HEK293 (cell line): Measurements from ENCODE around the gene ARID1A.

Source experiments
- EGR2 ChIP-seq: fragments of 450-650 bp; formaldehyde crosslinking; IDR thresholded peaks from 2 replicates; pipeline ENCODE4 v1.5.1; 2016; ENCODE audit warnings: low read depth, missing biosample characterization, missing genetic modification characterization
- HOXA7 ChIP-seq: sonication (generic); formaldehyde crosslinking; IDR thresholded peaks from 2 replicates; pipeline ENCODE4 v1.8.1; 2022; ENCODE audit warnings: missing genetic modification reagents, borderline replicate concordance
- HOXC10 ChIP-seq: sonication (generic); formaldehyde crosslinking; IDR thresholded peaks from 2 replicates; pipeline ENCODE4 v1.8.1; 2023; ENCODE audit warnings: mild to moderate bottlenecking, missing genetic modification reagents
- IKZF3 ChIP-seq: fragments of 450-650 bp; IDR thresholded peaks from 2 replicates; pipeline ENCODE4 v1.5.0; 2018; ENCODE audit warnings: missing biosample characterization, mild to moderate bottlenecking, missing genetic modification characterization, moderate library complexity
- KLF8 ChIP-seq: fragments of 450-650 bp; formaldehyde crosslinking; IDR thresholded peaks from 2 replicates; pipeline ENCODE4 v1.5.1; 2016; ENCODE audit warnings: missing biosample characterization, missing genetic modification characterization
- MZF1 ChIP-seq: fragments of 450-650 bp; formaldehyde crosslinking; IDR thresholded peaks from 2 replicates; pipeline ENCODE4 v1.5.1; 2017; ENCODE audit warnings: missing biosample characterization, missing genetic modification characterization, borderline replicate concordance
- SCRT1 ChIP-seq: fragments of 450-650 bp; formaldehyde crosslinking; IDR thresholded peaks from 2 replicates; pipeline ENCODE4 v1.5.1; 2016; ENCODE audit warnings: missing biosample characterization, missing genetic modification characterization, borderline replicate concordance
- SCRT2 ChIP-seq: fragments of 450-650 bp; formaldehyde crosslinking; IDR thresholded peaks from 2 replicates; pipeline ENCODE4 v1.5.1; 2016; ENCODE audit warnings: missing biosample characterization, missing genetic modification characterization
- SP3 ChIP-seq: fragments of 450-650 bp; formaldehyde crosslinking; IDR thresholded peaks from 2 replicates; pipeline ENCODE4 v1.5.1; 2016; ENCODE audit warnings: missing biosample characterization, missing genetic modification characterization
- YY1 ChIP-seq: fragments of 450-650 bp; formaldehyde crosslinking; IDR thresholded peaks from 2 replicates; pipeline ENCODE4 v1.5.1; 2018; ENCODE audit warnings: missing biosample characterization, missing genetic modification characterization
- YY2 ChIP-seq: fragments of 450-650 bp; formaldehyde crosslinking; IDR thresholded peaks from 2 replicates; pipeline ENCODE4 v1.5.1; 2016; ENCODE audit warnings: missing biosample characterization, missing genetic modification characterization
- ZBTB20 ChIP-seq: fragments of 450-650 bp; formaldehyde crosslinking; IDR thresholded peaks from 2 replicates; pipeline ENCODE4 v1.5.1; 2016; ENCODE audit warnings: missing biosample characterization, missing genetic modification characterization
- ZBTB8A ChIP-seq: fragments of 450-650 bp; formaldehyde crosslinking; IDR thresholded peaks from 2 replicates; pipeline ENCODE4 v1.5.1; 2016; ENCODE audit warnings: missing biosample characterization, missing genetic modification characterization
- ZFP37 ChIP-seq: fragments of 450-650 bp; formaldehyde crosslinking; IDR thresholded peaks from 2 replicates; pipeline ENCODE4 v1.5.1; 2016; ENCODE audit warnings: missing biosample characterization, missing genetic modification characterization
- ZFP41 ChIP-seq: fragments of 450-650 bp; formaldehyde crosslinking; IDR thresholded peaks from 2 replicates; pipeline ENCODE4 v1.5.1; 2016; ENCODE audit warnings: missing biosample characterization, missing genetic modification characterization, borderline replicate concordance
- ZNF16 ChIP-seq: fragments of 450-650 bp; formaldehyde crosslinking; IDR thresholded peaks from 2 replicates; pipeline ENCODE4 v1.5.1; 2016; ENCODE audit warnings: low read depth, missing biosample characterization, missing genetic modification characterization
- ZNF354C ChIP-seq: fragments of 450-650 bp; formaldehyde crosslinking; IDR thresholded peaks from 2 replicates; pipeline ENCODE4 v1.5.1; 2016; ENCODE audit warnings: missing biosample characterization, missing genetic modification characterization, low read depth, borderline replicate concordance
- ZNF555 ChIP-seq: fragments of 450-650 bp; formaldehyde crosslinking; conservative IDR thresholded peaks from 2 replicates; pipeline ENCODE4 v1.5.1; 2017; ENCODE audit warnings: missing biosample characterization, mild to moderate bottlenecking, missing genetic modification characterization, inconsistent platforms
- ZNF600 ChIP-seq: fragments of 450-650 bp; formaldehyde crosslinking; IDR thresholded peaks from 2 replicates; pipeline ENCODE4 v1.5.1; 2016; ENCODE audit warnings: missing biosample characterization, missing genetic modification characterization
- ZNF624 ChIP-seq: fragments of 450-650 bp; formaldehyde crosslinking; IDR thresholded peaks from 2 replicates; pipeline ENCODE4 v1.5.1; 2017; ENCODE audit warnings: missing biosample characterization, missing genetic modification characterization
- ZNF701 ChIP-seq: fragments of 450-650 bp; formaldehyde crosslinking; IDR thresholded peaks from 2 replicates; pipeline ENCODE4 v1.5.1; 2016; ENCODE audit warnings: missing biosample characterization, missing genetic modification characterization
- ZNF747 ChIP-seq: fragments of 450-650 bp; formaldehyde crosslinking; IDR thresholded peaks from 2 replicates; pipeline ENCODE4 v1.5.1; 2016; ENCODE audit warnings: missing biosample characterization, missing genetic modification characterization
- ZSCAN16 ChIP-seq: fragments of 450-650 bp; formaldehyde crosslinking; IDR thresholded peaks from 2 replicates; pipeline ENCODE4 v1.5.1; 2016; ENCODE audit warnings: missing biosample characterization, missing genetic modification characterization
- ZXDB ChIP-seq: fragments of 450-650 bp; formaldehyde crosslinking; IDR thresholded peaks from 2 replicates; pipeline ENCODE4 v1.5.1; 2016; ENCODE audit warnings: missing biosample characterization, missing genetic modification characterization
- TF ChIP-seq, protein P1 (sequence below): fragments of 450-650 bp; formaldehyde crosslinking; IDR thresholded peaks from 2 replicates; pipeline ENCODE4 v1.5.1; 2016; ENCODE audit warnings: missing biosample characterization, missing genetic modification characterization, low read depth
- TF ChIP-seq, protein P2 (sequence below): fragments of 450-650 bp; formaldehyde crosslinking; optimal IDR thresholded peaks from 2 replicates; pipeline ENCODE3; 2016; ENCODE audit warnings: missing biosample characterization, mild to moderate bottlenecking, missing genetic modification characterization
- TF ChIP-seq, protein P3 (sequence below): fragments of 450-650 bp; formaldehyde crosslinking; IDR thresholded peaks from 2 replicates; pipeline ENCODE4 v1.5.1; 2016; ENCODE audit warnings: missing biosample characterization, missing genetic modification characterization
- TF ChIP-seq, protein P4 (sequence below): fragments of 450-650 bp; formaldehyde crosslinking; IDR thresholded peaks from 2 replicates; pipeline ENCODE4 v1.5.0; 2017; ENCODE audit warnings: missing biosample characterization, missing genetic modification characterization, borderline replicate concordance
- TF ChIP-seq, protein P5 (sequence below): fragments of 450-650 bp; formaldehyde crosslinking; IDR thresholded peaks from 2 replicates; pipeline ENCODE4 v1.5.1; 2017; ENCODE audit warnings: missing biosample characterization, missing genetic modification characterization
- TF ChIP-seq, protein P6 (sequence below): fragments of 450-650 bp; formaldehyde crosslinking; IDR thresholded peaks from 2 replicates; pipeline ENCODE4 v1.5.1; 2017; ENCODE audit warnings: missing biosample characterization, mild to moderate bottlenecking, missing genetic modification characterization, moderate library complexity

The ARID1A gene

DNA sequence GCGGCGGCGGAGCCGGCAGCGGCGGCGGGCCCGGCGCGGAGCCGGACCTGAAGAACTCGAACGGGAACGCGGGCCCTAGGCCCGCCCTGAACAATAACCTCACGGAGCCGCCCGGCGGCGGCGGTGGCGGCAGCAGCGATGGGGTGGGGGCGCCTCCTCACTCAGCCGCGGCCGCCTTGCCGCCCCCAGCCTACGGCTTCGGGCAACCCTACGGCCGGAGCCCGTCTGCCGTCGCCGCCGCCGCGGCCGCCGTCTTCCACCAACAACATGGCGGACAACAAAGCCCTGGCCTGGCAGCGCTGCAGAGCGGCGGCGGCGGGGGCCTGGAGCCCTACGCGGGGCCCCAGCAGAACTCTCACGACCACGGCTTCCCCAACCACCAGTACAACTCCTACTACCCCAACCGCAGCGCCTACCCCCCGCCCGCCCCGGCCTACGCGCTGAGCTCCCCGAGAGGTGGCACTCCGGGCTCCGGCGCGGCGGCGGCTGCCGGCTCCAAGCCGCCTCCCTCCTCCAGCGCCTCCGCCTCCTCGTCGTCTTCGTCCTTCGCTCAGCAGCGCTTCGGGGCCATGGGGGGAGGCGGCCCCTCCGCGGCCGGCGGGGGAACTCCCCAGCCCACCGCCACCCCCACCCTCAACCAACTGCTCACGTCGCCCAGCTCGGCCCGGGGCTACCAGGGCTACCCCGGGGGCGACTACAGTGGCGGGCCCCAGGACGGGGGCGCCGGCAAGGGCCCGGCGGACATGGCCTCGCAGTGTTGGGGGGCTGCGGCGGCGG is 1.0 kb downstream of the ARID1A start (continued):
- TF ChIP-seq IKZF3 (tag by site-specific recombination): no peak
- no peak for TF ChIP-seq ZXDB (tag by site-specific recombination)
- TF ChIP-seq, protein P1, sequence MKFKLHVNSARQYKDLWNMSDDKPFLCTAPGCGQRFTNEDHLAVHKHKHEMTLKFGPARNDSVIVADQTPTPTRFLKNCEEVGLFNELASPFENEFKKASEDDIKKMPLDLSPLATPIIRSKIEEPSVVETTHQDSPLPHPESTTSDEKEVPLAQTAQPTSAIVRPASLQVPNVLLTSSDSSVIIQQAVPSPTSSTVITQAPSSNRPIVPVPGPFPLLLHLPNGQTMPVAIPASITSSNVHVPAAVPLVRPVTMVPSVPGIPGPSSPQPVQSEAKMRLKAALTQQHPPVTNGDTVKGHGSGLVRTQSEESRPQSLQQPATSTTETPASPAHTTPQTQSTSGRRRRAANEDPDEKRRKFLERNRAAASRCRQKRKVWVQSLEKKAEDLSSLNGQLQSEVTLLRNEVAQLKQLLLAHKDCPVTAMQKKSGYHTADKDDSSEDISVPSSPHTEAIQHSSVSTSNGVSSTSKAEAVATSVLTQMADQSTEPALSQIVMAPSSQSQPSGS (tag by site-specific recombination): no peak
- no peak for TF ChIP-seq ZNF624 (tag by site-specific recombination)
- TF ChIP-seq, protein P2, sequence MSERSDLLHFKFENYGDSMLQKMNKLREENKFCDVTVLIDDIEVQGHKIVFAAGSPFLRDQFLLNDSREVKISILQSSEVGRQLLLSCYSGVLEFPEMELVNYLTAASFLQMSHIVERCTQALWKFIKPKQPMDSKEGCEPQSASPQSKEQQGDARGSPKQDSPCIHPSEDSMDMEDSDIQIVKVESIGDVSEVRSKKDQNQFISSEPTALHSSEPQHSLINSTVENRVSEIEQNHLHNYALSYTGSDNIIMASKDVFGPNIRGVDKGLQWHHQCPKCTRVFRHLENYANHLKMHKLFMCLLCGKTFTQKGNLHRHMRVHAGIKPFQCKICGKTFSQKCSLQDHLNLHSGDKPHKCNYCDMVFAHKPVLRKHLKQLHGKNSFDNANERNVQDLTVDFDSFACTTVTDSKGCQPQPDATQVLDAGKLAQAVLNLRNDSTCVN: peak; percentile 47
- peak; percentile 69 for TF ChIP-seq YY1 (tag by site-specific recombination)
- TF ChIP-seq, protein P3, sequence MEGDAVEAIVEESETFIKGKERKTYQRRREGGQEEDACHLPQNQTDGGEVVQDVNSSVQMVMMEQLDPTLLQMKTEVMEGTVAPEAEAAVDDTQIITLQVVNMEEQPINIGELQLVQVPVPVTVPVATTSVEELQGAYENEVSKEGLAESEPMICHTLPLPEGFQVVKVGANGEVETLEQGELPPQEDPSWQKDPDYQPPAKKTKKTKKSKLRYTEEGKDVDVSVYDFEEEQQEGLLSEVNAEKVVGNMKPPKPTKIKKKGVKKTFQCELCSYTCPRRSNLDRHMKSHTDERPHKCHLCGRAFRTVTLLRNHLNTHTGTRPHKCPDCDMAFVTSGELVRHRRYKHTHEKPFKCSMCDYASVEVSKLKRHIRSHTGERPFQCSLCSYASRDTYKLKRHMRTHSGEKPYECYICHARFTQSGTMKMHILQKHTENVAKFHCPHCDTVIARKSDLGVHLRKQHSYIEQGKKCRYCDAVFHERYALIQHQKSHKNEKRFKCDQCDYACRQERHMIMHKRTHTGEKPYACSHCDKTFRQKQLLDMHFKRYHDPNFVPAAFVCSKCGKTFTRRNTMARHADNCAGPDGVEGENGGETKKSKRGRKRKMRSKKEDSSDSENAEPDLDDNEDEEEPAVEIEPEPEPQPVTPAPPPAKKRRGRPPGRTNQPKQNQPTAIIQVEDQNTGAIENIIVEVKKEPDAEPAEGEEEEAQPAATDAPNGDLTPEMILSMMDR (tag by site-specific recombination): 0 out of 2 replicates have a peak, but pooled peaks have one; percentile 18
- TF ChIP-seq KLF8: peak; percentile 52; the same call in 1 of the 2 replicates
- TF ChIP-seq SCRT1 (tag by site-specific recombination): no peak
- no peak for TF ChIP-seq ZSCAN16 (tag by site-specific recombination)
- TF ChIP-seq ZNF600 (tag by site-specific recombination): peak; percentile 47; the same call in 1 of the 2 replicates
- TF ChIP-seq EGR2 (tag by site-specific recombination): peak; percentile 95
- TF ChIP-seq, protein P4, sequence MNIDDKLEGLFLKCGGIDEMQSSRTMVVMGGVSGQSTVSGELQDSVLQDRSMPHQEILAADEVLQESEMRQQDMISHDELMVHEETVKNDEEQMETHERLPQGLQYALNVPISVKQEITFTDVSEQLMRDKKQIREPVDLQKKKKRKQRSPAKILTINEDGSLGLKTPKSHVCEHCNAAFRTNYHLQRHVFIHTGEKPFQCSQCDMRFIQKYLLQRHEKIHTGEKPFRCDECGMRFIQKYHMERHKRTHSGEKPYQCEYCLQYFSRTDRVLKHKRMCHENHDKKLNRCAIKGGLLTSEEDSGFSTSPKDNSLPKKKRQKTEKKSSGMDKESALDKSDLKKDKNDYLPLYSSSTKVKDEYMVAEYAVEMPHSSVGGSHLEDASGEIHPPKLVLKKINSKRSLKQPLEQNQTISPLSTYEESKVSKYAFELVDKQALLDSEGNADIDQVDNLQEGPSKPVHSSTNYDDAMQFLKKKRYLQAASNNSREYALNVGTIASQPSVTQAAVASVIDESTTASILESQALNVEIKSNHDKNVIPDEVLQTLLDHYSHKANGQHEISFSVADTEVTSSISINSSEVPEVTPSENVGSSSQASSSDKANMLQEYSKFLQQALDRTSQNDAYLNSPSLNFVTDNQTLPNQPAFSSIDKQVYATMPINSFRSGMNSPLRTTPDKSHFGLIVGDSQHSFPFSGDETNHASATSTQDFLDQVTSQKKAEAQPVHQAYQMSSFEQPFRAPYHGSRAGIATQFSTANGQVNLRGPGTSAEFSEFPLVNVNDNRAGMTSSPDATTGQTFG (tag by site-specific recombination): no peak
- TF ChIP-seq ZBTB20 (tag by site-specific recombination): peak; percentile 59; the same call in 1 of the 2 replicates
- TF ChIP-seq SCRT2 (tag by site-specific recombination): no peak
- TF ChIP-seq, protein P5, sequence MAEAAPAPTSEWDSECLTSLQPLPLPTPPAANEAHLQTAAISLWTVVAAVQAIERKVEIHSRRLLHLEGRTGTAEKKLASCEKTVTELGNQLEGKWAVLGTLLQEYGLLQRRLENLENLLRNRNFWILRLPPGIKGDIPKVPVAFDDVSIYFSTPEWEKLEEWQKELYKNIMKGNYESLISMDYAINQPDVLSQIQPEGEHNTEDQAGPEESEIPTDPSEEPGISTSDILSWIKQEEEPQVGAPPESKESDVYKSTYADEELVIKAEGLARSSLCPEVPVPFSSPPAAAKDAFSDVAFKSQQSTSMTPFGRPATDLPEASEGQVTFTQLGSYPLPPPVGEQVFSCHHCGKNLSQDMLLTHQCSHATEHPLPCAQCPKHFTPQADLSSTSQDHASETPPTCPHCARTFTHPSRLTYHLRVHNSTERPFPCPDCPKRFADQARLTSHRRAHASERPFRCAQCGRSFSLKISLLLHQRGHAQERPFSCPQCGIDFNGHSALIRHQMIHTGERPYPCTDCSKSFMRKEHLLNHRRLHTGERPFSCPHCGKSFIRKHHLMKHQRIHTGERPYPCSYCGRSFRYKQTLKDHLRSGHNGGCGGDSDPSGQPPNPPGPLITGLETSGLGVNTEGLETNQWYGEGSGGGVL: peak; percentile 45; the same call in 1 of the 2 replicates
- no peak for TF ChIP-seq HOXA7 (CRISPR knock-in tag)
- TF ChIP-seq ZFP41 (tag by site-specific recombination): no peak
- no peak for TF ChIP-seq ZNF16 (tag by site-specific recombination)
- TF ChIP-seq ZNF701: no peak
- TF ChIP-seq ZNF747: no peak
- TF ChIP-seq HOXC10 (CRISPR knock-in tag): no peak
- TF ChIP-seq ZNF354C (tag by site-specific recombination): no peak
- TF ChIP-seq YY2: peak; percentile 58; the same call in 1 of the 2 replicates
- no peak for TF ChIP-seq ZNF555
- no peak for TF ChIP-seq MZF1 (tag by site-specific recombination)
- TF ChIP-seq, protein P6, sequence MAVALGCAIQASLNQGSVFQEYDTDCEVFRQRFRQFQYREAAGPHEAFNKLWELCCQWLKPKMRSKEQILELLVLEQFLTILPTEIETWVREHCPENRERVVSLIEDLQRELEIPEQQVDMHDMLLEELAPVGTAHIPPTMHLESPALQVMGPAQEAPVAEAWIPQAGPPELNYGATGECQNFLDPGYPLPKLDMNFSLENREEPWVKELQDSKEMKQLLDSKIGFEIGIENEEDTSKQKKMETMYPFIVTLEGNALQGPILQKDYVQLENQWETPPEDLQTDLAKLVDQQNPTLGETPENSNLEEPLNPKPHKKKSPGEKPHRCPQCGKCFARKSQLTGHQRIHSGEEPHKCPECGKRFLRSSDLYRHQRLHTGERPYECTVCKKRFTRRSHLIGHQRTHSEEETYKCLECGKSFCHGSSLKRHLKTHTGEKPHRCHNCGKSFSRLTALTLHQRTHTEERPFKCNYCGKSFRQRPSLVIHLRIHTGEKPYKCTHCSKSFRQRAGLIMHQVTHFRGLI (tag by site-specific recombination): no peak
- no peak for TF ChIP-seq SP3 (tag by site-specific recombination)
- TF ChIP-seq ZBTB8A (tag by site-specific recombination): peak; percentile 32; the same call in 1 of the 2 replicates
- TF ChIP-seq ZFP37 (tag by site-specific recombination): peak; percentile 26; the same call in 1 of the 2 replicates
